GM23338 (cell line): ENCODE results near the gene HCN2.

Experiments
- CREB1 ChIP-seq: fragments of 250-450 bp; sonication (Bioruptor Pico); IDR thresholded peaks from 2 replicates; pipeline ENCODE4 v1.5.0; 2020; ENCODE audit warnings: low read depth, mild to moderate bottlenecking, moderate library complexity
- CTCF ChIP-seq, 2 experiments: fragments of 200-600 bp in 1 of 2; sonication (generic) in 1 of 2; conservative IDR thresholded peaks; 2 replicates each; pipeline versions ENCODE4 v1.5.1 to v1.6.1; 2016 to 2017; ENCODE audit warnings: antibody characterized with exemption in 2 of 2, low read depth in 2 of 2, mild to moderate bottlenecking in 2 of 2, moderate library complexity in 1 of 2
- ETS1 ChIP-seq: IDR thresholded peaks from 2 replicates; pipeline ENCODE4 v1.6.1; 2016; ENCODE audit warnings: antibody characterized with exemption
- EZH2 ChIP-seq: fragments of 200-600 bp; sonication (generic); IDR thresholded peaks from one replicate; pipeline ENCODE4 v1.8.0; 2017; ENCODE audit warnings: antibody characterized with exemption, mild to moderate bottlenecking, low read depth; ENCODE audit not compliant: unreplicated experiment
- EZH2phosphoT487 ChIP-seq: fragments of 200-600 bp; sonication (generic); IDR thresholded peaks from one replicate; pipeline ENCODE4 v1.8.1; 2018; ENCODE audit warnings: antibody characterized with exemption; ENCODE audit not compliant: unreplicated experiment
- JUNB ChIP-seq: IDR thresholded peaks from one replicate; pipeline ENCODE4 v1.6.1; 2016; ENCODE audit warnings: antibody characterized with exemption; ENCODE audit not compliant: unreplicated experiment
- NANOG ChIP-seq: IDR thresholded peaks from 2 replicates; pipeline ENCODE4 v1.6.1; 2016; ENCODE audit warnings: antibody characterized with exemption, borderline replicate concordance
- POLR2AphosphoS5 ChIP-seq: IDR thresholded peaks from 2 replicates; pipeline ENCODE4 v1.6.1; 2016; ENCODE audit warnings: antibody characterized with exemption, low read depth
- REST ChIP-seq: IDR thresholded peaks from one replicate; pipeline ENCODE4 v1.6.1; 2018; ENCODE audit warnings: antibody characterized with exemption; ENCODE audit not compliant: unreplicated experiment
- STAT1 ChIP-seq: IDR thresholded peaks from one replicate; pipeline ENCODE4 v1.6.1; 2016; ENCODE audit warnings: antibody characterized with exemption; ENCODE audit not compliant: unreplicated experiment
- ZNF114 ChIP-seq: fragments of 250-450 bp; sonication (Bioruptor Pico); IDR thresholded peaks from 2 replicates; pipeline ENCODE4 v1.5.0; 2020; ENCODE audit warnings: mild to moderate bottlenecking, moderate library complexity
- ZNF331 ChIP-seq: fragments of 250-450 bp; sonication (Bioruptor Pico); IDR thresholded peaks from 2 replicates; pipeline ENCODE4 v1.5.0; 2020; ENCODE audit warnings: low read depth, mild to moderate bottlenecking, moderate library complexity
- ZNF462 ChIP-seq: fragments of 250-450 bp; sonication (Bioruptor Pico); IDR thresholded peaks from 2 replicates; pipeline ENCODE4 v1.5.0; 2020; ENCODE audit warnings: mild to moderate bottlenecking, moderate library complexity

- no peak for TF ChIP-seq CTCF (conservative IDR thresholded peaks at IDR 0.05; ENCODE audit: low read depth in 2 of 2)
- no peak for TF ChIP-seq EZH2
- TF ChIP-seq EZH2phosphoT487: no peak
- no peak for TF ChIP-seq POLR2AphosphoS5
- no peak for TF ChIP-seq ZNF331 (CRISPR knock-in tag)
- no peak for TF ChIP-seq STAT1
- no peak for TF ChIP-seq JUNB
- TF ChIP-seq CREB1 (CRISPR knock-in tag): no peak
- no peak for TF ChIP-seq REST
- no peak for TF ChIP-seq ETS1
- no peak for TF ChIP-seq ZNF114
- TF ChIP-seq ZNF462: no peak
- no peak for TF ChIP-seq NANOG
These were observed 68.6 kb downstream of the HCN2 start for GRCh38 chr19:658059-658839.
